ENCODE data around the gene TEAD3. TPM values are rescaled to one million over a fixed set of nuclear protein-coding genes. Genes with fewer than 3 reads are reported as not detected.

The TEAD3 gene
- total RNA-seq, 2 experiments from 2014 or later: not detected

DNA sequence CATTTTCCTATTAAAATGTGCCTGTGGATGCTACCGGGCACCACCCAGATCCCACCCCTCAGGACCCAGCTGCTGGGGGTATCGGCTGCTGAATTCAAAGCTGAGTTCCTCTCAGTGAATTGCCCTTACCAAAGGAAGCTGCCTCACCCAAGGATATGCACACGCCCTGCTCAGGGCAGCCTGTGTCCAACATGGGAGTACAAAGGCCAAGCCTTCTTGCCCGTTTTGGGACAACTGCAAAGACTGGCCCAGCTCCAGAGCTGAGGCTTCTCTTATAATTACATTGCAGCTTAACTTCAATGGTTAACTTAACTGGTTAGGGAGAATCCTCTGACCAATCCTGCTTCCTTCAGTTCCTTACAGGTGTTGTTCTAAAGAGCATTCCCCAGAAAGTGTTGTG, 64.6 kb downstream of the TEAD3 start:
- Histone ChIP-seq H3K79me2 (ENCODE audit: insufficient read depth, low read depth, low read length) (no peaks in the 10 kb centered on the region), H3K4me2 (ENCODE audit: low read length) (no peak overlapping the region), H4K20me1 (ENCODE audit: insufficient read depth, low read length) (no peaks in the 10 kb centered on the region), H3K9me2 (ENCODE audit: insufficient read depth, low read length) (no peaks in the 10 kb centered on the region), H3K36me3 (ENCODE audit: insufficient read depth, low read length) (peaks cover 7% of the 10 kb centered on the region; the same call in 1 of the 2 replicates), H3K4me1 (ENCODE audit: insufficient read depth, low read length, poor library complexity, severe bottlenecking) (no peaks in the 10 kb centered on the region), H3K4me3 (ENCODE audit: low read depth, low read length, poor library complexity, severe bottlenecking) (no peak overlapping the region), H3K9me3 (ENCODE audit: low read length) (peaks cover 5% of the 10 kb centered on the region; the same call in 1 of the 2 replicates), H2AFZ (ENCODE audit: low read length) (no peak overlapping the region), H3K27ac (ENCODE audit: low read depth, low read length, poor library complexity, severe bottlenecking) (no peak overlapping the region)
- TF ChIP-seq EZH2phosphoT487 (IDR thresholded peaks at IDR 0.05; ENCODE audit: borderline replicate concordance, low read depth, low read length): no peak
- TF ChIP-seq, protein P1, sequence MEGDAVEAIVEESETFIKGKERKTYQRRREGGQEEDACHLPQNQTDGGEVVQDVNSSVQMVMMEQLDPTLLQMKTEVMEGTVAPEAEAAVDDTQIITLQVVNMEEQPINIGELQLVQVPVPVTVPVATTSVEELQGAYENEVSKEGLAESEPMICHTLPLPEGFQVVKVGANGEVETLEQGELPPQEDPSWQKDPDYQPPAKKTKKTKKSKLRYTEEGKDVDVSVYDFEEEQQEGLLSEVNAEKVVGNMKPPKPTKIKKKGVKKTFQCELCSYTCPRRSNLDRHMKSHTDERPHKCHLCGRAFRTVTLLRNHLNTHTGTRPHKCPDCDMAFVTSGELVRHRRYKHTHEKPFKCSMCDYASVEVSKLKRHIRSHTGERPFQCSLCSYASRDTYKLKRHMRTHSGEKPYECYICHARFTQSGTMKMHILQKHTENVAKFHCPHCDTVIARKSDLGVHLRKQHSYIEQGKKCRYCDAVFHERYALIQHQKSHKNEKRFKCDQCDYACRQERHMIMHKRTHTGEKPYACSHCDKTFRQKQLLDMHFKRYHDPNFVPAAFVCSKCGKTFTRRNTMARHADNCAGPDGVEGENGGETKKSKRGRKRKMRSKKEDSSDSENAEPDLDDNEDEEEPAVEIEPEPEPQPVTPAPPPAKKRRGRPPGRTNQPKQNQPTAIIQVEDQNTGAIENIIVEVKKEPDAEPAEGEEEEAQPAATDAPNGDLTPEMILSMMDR (conservative IDR thresholded peaks at IDR 0.05; ENCODE audit: low read length): no peak
- intact Hi-C loops (cut with micrococcal nuclease; ENCODE audit: unreplicated experiment): no loop called here
- POLR2A ChIA-PET: no interaction called here
- BruUV-seq (replicated peaks): no TSS peak
- CTCF ChIA-PET (ENCODE audit: unreplicated experiment): no interaction called here
- DNase-seq (ENCODE audit: low spot score): no peak

- no peaks in the 10 kb centered on the region for H4K20me1 ChIP-seq (ENCODE audit: insufficient read depth, low read length)
- TF ChIP-seq, protein P1 (conservative IDR thresholded peaks at IDR 0.05; ENCODE audit: low read length): no peak
- TF ChIP-seq EZH2phosphoT487 (IDR thresholded peaks at IDR 0.05; ENCODE audit: borderline replicate concordance, low read depth, low read length): no peak
- POLR2A ChIA-PET: no interaction called here
- no peaks in the 10 kb centered on the region for H3K9me2 ChIP-seq (ENCODE audit: insufficient read depth, low read length)
- H3K79me2 ChIP-seq (ENCODE audit: insufficient read depth, low read depth, low read length): no peaks in the 10 kb centered on the region
- H3K9me3 ChIP-seq (ENCODE audit: low read length): peaks cover 5% of the 10 kb centered on the region; the same call in 1 of the 2 replicates
- H3K27ac ChIP-seq (ENCODE audit: low read depth, low read length, poor library complexity, severe bottlenecking): no peak overlapping the region
- H2AFZ ChIP-seq (ENCODE audit: low read length): no peak overlapping the region
- CTCF ChIA-PET (ENCODE audit: unreplicated experiment): no interaction called here
- H3K36me3 ChIP-seq (ENCODE audit: insufficient read depth, low read length): peaks cover 10% of the 10 kb centered on the region
- DNase-seq (ENCODE audit: low spot score): no peak
- intact Hi-C loops (cut with micrococcal nuclease; ENCODE audit: unreplicated experiment): no loop called here
- no TSS peak for BruUV-seq (replicated peaks)
- peaks cover 17% of the 10 kb centered on the region for H3K4me1 ChIP-seq (ENCODE audit: insufficient read depth, low read length, poor library complexity, severe bottlenecking)
- H3K4me3 ChIP-seq (ENCODE audit: low read depth, low read length, poor library complexity, severe bottlenecking): no peak overlapping the region
- H3K4me2 ChIP-seq (ENCODE audit: low read length): no peak overlapping the region
Measured at GRCh38 chr6:35429463-35429862, 67.4 kb downstream of the TEAD3 start.

GRCh38 chr6:35428421-35429149, 68.3 kb downstream of the TEAD3 start:
- ChIA-PET CTCF (ENCODE audit: unreplicated experiment) (no interaction called here), POLR2A (no interaction called here)
- Histone ChIP-seq H2AFZ (ENCODE audit: low read length) (no peak overlapping the region), H3K27ac (ENCODE audit: low read depth, low read length, poor library complexity, severe bottlenecking) (no peak overlapping the region), H4K20me1 (ENCODE audit: insufficient read depth, low read length) (no peaks in the 10 kb centered on the region), H3K4me3 (ENCODE audit: low read depth, low read length, poor library complexity, severe bottlenecking) (no peak overlapping the region), H3K9me3 (ENCODE audit: low read length) (peaks cover 5% of the 10 kb centered on the region; the same call in 1 of the 2 replicates), H3K4me2 (ENCODE audit: low read length) (no peak overlapping the region), H3K4me1 (ENCODE audit: insufficient read depth, low read length, poor library complexity, severe bottlenecking) (peaks cover 17% of the 10 kb centered on the region), H3K9me2 (ENCODE audit: insufficient read depth, low read length) (no peaks in the 10 kb centered on the region), H3K36me3 (ENCODE audit: insufficient read depth, low read length) (peaks cover 12% of the 10 kb centered on the region), H3K79me2 (ENCODE audit: insufficient read depth, low read depth, low read length) (no peaks in the 10 kb centered on the region)
- BruUV-seq (replicated peaks): no TSS peak
- TF ChIP-seq, protein P1 (conservative IDR thresholded peaks at IDR 0.05; ENCODE audit: low read length): no peak
- TF ChIP-seq EZH2phosphoT487 (IDR thresholded peaks at IDR 0.05; ENCODE audit: borderline replicate concordance, low read depth, low read length): no peak
- intact Hi-C loops (cut with micrococcal nuclease; ENCODE audit: unreplicated experiment): no loop called here
- no peak for DNase-seq (ENCODE audit: low spot score)
